ENCODE measurements around the gene MTHFD1L. TPM values are rescaled to one million over a fixed set of nuclear protein-coding genes. Genes with fewer than 3 reads are reported as not detected.
"Not testable (repeated sequence)": the region's sequence is repeated elsewhere in the genome, so short reads cannot be mapped to it uniquely, and the experiment has no call there.

The MTHFD1L gene
- total RNA-seq, 1 donor: 4.0 TPM

DNA sequence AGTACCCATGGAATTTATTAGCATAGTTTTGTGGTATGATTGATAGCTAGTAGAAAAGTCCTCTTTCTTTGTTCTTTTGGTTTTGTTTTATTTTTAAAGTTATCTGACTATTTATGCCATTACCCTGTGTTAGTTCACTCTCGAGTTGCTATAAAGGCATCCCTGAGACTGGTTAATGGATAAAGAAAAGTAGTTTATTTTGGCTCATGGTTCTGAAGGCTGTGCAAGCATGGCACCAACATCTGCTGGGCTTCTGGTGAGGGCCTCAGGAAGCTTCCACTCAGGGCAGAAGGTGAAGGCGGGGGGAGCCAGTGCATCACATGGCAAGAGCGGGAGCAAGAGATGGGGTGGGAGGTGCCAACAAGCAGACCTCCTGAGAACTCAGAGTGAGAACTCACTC, 166.5 kb downstream of the MTHFD1L start:
- H3K27me3 ChIP-seq (ENCODE audit: insufficient read depth, low read length): no peaks in the 10 kb centered on the region

GRCh38 chr6:151034825-151035781, 169.6 kb downstream of the MTHFD1L start:
- Histone ChIP-seq H3K4me1 (ENCODE audit: insufficient read depth, low read length) (no peaks in the 10 kb centered on the region), H3K9me3 (ENCODE audit: low read depth, low read length) (no peaks in the 10 kb centered on the region), H3K27me3 (ENCODE audit: insufficient read depth, low read length) (no peaks in the 10 kb centered on the region)

More for the DNA sequence above, 166.5 kb downstream of the MTHFD1L start:
- Histone ChIP-seq H3K4me3 (ENCODE audit: low read length) (no peak overlapping the region), H3K4me1 (ENCODE audit: insufficient read depth, low read length) (no peaks in the 10 kb centered on the region), H3K9me3 (ENCODE audit: low read depth, low read length) (no peaks in the 10 kb centered on the region)

GRCh38 chr6:151036211-151036721, 170.8 kb downstream of the MTHFD1L start:
- H3K9me3 ChIP-seq (ENCODE audit: low read depth, low read length); H3K27me3 ChIP-seq (ENCODE audit: insufficient read depth, low read length); H3K4me3 ChIP-seq (ENCODE audit: low read length); H3K4me1 ChIP-seq (ENCODE audit: insufficient read depth, low read length): not testable (repeated sequence)

More at GRCh38 chr6:151034825-151035781, 169.6 kb downstream of the MTHFD1L start:
- H3K4me3 ChIP-seq (ENCODE audit: low read length): no peak overlapping the region

DNA sequence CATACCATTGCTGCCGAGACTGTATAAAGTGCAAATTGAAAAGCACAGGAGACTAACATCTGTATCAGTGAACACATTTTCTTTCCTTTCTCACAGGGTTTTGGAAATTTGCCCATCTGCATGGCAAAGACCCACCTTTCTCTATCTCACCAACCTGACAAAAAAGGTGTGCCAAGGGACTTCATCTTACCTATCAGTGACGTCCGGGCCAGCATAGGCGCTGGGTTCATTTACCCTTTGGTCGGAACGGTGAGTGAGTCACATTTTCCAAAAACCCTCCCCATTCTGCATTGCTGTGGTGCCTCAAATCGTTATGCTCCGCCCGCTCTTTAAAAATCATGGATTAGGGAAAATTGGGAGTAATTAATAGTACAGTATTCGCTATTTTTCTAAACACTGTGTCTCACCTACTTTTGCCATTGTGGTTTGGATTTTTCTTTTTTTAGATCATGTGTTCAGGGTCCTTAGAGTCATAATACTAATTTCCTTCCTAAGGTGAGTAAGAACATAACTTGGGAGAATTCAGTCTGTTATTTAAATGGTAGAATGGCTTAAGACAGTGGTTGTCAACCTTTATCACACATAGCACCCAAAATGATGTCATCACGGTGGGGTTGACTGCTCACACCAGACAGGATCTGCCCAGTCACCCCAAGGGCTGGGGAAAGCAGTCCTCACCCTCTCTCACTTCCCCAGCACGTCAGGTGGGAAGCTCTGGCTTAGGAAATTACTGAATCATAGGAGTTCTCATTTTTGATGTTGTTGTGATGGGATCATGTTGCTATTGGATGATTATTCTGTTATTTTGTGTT, 171.6 kb downstream of the MTHFD1L start:
- Histone ChIP-seq H3K9me3 (ENCODE audit: low read depth, low read length) (no peaks in the 10 kb centered on the region), H3K27me3 (ENCODE audit: insufficient read depth, low read length) (no peaks in the 10 kb centered on the region), H3K4me1 (ENCODE audit: insufficient read depth, low read length) (peaks cover 10% of the 10 kb centered on the region), H3K4me3 (ENCODE audit: low read length) (no peak overlapping the region)

GRCh38 chr6:151038616-151039015, 173.1 kb downstream of the MTHFD1L start:
- Histone ChIP-seq H3K9me3 (ENCODE audit: low read depth, low read length) (no peaks in the 10 kb centered on the region), H3K27me3 (ENCODE audit: insufficient read depth, low read length) (no peaks in the 10 kb centered on the region), H3K4me1 (ENCODE audit: insufficient read depth, low read length) (peaks cover 10% of the 10 kb centered on the region), H3K4me3 (ENCODE audit: low read length) (no peak overlapping the region)

DNA sequence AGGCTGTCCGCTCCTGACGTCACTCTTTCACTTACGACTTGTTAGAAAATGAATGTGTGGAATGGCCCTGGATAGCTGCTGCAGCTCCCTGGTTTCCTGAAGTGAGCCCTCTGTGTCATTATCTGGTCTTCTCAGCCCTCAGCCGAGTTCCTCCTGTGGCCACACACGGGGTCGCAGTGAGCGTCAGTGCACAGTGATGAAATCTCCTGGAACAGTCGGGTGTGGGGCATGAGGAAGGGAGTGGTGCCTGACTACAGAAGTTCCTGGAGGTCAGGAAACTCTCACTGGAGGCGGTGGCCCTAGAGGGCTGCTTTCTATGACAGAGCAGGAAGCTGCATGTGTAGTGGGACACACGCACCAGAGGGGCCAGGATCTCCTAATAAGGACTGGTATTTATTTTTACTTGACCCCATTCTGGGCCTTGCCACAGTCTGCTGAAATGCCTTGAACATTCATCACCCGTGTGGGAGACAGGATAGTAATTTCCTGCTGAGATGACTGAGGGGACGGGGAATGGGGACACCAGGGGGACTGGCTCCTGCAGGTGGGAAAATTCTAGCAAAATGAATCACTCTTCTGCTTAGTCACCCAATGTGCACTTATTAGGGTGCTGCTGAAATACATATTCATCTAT, 175.5 kb downstream of the MTHFD1L start:
- H3K4me3 ChIP-seq (ENCODE audit: low read length); H3K9me3 ChIP-seq (ENCODE audit: low read depth, low read length); H3K27me3 ChIP-seq (ENCODE audit: insufficient read depth, low read length): not testable (repeated sequence)
- H3K4me1 ChIP-seq (ENCODE audit: insufficient read depth, low read length): peaks cover 10% of the 10 kb centered on the region

DNA sequence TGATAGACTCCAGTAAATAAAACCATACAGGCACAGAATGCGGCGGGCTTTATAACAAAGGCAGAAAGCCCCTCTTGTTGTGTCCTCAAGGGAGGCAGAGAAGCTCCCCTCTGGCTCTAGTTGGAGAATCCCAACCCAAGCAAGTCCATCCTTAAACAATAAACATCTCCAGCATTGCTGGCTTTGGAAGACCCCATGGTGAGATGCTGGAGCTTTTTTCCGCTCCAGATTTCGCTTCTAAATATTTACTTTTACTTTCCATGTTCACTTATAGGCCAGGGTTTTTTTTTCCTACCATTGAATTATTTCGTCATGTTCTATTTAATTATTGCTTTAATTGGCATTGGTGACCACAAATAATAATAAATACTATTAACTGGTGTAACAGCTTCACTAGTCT, 176.2 kb downstream of the MTHFD1L start:
- Histone ChIP-seq H3K27me3 (ENCODE audit: insufficient read depth, low read length) (no peaks in the 10 kb centered on the region), H3K9me3 (ENCODE audit: low read depth, low read length) (no peaks in the 10 kb centered on the region), H3K4me3 (ENCODE audit: low read length) (no peak overlapping the region), H3K4me1 (ENCODE audit: insufficient read depth, low read length) (peaks cover 10% of the 10 kb centered on the region)

- H3K4me3 ChIP-seq (ENCODE audit: low read length); H3K9me3 ChIP-seq (ENCODE audit: low read depth, low read length); H3K27me3 ChIP-seq (ENCODE audit: insufficient read depth, low read length): not testable (repeated sequence)
- peaks cover 10% of the 10 kb centered on the region for H3K4me1 ChIP-seq (ENCODE audit: insufficient read depth, low read length)
These were observed 177.4 kb downstream of the MTHFD1L start for GRCh38 chr6:151042911-151043330.

- Histone ChIP-seq H3K4me3 (ENCODE audit: low read length) (no peak overlapping the region), H3K4me1 (ENCODE audit: insufficient read depth, low read length) (peaks cover 10% of the 10 kb centered on the region), H3K27me3 (ENCODE audit: insufficient read depth, low read length) (no peaks in the 10 kb centered on the region), H3K9me3 (ENCODE audit: low read depth, low read length) (no peaks in the 10 kb centered on the region)
These were observed 178.4 kb downstream of the MTHFD1L start for GRCh38 chr6:151043944-151044343.

- no peaks in the 10 kb centered on the region for H3K9me3 ChIP-seq (ENCODE audit: low read depth, low read length)
- no peaks in the 10 kb centered on the region for H3K27me3 ChIP-seq (ENCODE audit: insufficient read depth, low read length)
- peaks cover 10% of the 10 kb centered on the region for H3K4me1 ChIP-seq (ENCODE audit: insufficient read depth, low read length)
- no peak overlapping the region for H3K4me3 ChIP-seq (ENCODE audit: low read length)
These were observed 179.3 kb downstream of the MTHFD1L start for GRCh38 chr6:151044465-151045441.

- H3K9me3 ChIP-seq (ENCODE audit: low read depth, low read length); H3K27me3 ChIP-seq (ENCODE audit: insufficient read depth, low read length); H3K4me3 ChIP-seq (ENCODE audit: low read length); H3K4me1 ChIP-seq (ENCODE audit: insufficient read depth, low read length): not testable (repeated sequence)
These were observed 180.2 kb downstream of the MTHFD1L start for GRCh38 chr6:151045511-151046222.

DNA sequence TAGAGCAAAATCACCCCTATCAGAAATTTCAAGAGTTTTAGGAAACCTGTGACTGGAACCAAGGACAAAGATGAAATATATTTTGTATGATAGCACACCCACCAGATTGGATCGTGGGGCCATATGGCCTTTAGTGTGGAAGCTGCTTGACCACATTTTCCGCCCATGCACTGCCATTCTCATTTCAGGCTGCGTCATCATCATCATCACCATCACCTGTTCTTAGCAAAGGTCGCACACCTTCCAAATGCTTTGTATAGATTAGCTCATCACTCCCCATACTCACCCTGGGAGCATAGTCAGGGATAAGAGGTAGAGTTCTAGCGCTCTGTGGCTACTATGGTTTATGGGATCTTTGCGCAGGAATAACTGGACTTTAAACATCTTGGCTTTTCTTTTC, 185.7 kb downstream of the MTHFD1L start:
- Histone ChIP-seq H3K9me3 (ENCODE audit: low read depth, low read length) (no peaks in the 10 kb centered on the region), H3K4me1 (ENCODE audit: insufficient read depth, low read length) (no peaks in the 10 kb centered on the region), H3K4me3 (ENCODE audit: low read length) (no peak overlapping the region), H3K27me3 (ENCODE audit: insufficient read depth, low read length) (no peaks in the 10 kb centered on the region)

DNA sequence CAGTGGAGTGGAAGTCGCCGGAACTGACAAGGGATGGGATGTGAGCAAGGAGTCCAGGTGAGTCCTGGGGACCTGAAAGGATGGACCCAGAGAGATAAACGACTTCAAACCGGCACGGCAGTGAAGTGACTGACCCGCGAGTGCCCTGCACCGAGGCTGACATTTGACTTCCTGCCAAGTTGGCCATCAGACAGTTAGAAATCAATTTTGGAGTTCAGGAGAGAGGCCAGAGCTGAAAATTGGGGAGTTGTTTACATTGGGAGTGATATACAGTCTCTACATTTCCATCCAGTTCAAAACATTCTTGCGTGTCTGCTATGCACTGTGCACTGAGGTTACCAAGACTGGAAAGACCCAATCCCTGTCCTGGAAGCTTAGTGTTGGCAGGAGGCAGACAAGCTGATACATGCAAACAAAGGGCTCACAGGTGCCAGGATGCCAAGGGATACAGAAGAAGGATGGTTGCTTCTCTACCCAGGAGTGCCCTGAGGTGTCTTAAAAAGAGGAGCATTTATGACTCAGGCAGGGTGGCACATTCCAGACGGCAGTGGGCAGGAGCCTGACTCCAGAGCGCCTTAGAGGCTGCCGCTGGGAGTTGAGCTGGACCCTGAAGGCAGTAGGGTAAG, 186.6 kb downstream of the MTHFD1L start:
- no peaks in the 10 kb centered on the region for H3K4me1 ChIP-seq (ENCODE audit: insufficient read depth, low read length)
- H3K27me3 ChIP-seq (ENCODE audit: insufficient read depth, low read length): no peaks in the 10 kb centered on the region
- H3K9me3 ChIP-seq (ENCODE audit: low read depth, low read length): no peaks in the 10 kb centered on the region
- H3K4me3 ChIP-seq (ENCODE audit: low read length): no peak overlapping the region

Measured in mononuclear cell (primary cell).